ENCODE measurements around the gene DRD1.

The DRD1 gene

DNA sequence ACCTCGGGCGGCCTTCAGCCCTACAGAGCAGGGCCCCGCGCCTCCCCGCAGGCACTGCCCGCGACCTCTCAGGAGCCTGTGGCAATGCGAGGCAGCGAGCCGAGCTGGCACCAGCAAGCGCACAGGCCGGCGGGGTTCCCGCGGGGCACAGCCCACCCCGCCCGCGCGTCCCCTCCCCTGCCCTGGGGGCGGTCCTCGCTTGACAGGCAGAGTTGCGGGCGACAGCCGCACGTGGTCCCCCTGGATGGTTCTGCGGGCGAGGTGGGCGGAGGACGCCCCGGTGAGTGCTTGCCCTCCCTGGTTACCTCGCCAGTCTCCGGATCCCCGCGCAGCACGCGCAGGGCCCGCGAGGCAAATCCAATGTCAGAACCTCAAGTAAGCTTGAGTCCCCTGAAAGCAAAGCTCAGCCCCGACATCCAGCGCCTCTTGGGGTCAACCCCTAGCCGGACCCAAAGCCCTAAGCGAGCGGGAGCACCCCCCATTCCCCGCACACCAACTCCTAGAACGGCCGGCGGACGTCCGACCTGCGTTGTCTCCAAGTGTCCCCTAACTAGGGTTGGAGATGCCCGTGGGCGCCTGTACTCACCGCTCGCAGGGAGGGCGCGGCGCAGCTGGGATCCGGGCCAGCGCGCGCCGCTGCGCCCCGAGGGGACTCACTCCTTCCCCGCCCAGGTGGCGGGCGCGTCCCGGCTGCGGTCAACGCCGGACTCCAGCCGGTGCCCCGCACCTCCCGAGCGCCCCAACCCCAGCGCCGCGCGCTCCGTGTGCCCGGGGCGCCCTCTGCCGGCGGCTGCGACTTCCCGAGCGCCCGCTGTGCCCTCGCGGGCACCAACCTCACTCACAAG lies at the start of gene DRD1:
DRD1 (minus strand) TSS at position 123 of the 845 bp plus-strand sequence. CDS start 1,083 bp downstream, outside the sequence.
- no peak for DNase-seq

DNA sequence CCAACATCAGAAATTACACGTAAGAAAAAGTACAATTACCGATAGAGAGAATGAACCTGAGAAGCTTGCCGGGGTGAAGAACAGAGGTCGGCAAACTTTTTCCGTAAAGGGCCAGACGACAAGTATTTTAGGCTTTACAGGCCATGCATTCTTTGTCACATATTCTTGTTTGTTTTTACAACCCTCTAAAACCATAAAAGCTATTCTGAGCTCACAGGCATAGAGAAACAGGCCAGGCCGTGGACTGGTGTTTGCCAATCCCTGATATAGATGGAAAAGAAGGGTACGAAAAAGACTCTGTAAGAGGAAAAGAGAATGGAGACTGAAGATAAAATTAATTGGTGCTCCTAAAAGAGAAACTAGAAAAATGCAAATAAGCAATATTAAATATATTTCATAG lies 49.7 kb upstream of the DRD1 start:
- no peak for DNase-seq

DNA sequence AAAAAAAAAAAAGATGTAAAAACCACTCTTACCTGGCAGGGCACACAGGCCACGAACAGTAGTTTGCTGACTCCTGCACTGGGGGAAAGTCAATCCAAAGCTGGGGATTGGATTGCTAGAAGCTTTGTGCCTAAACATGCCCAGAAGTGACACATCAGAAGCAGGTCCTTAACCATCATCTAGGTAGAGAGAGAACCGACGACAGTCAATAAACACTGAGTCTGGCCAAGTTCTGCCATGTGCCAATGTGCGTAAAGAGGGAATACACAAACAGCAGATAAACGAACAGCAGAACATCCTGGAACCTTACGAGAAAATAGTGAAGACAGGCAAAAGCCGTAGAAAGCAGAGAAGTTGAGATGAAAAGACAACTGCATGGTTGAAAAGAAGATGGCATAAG lies 49.3 kb upstream of the DRD1 start:
- no peak for DNase-seq

DNA sequence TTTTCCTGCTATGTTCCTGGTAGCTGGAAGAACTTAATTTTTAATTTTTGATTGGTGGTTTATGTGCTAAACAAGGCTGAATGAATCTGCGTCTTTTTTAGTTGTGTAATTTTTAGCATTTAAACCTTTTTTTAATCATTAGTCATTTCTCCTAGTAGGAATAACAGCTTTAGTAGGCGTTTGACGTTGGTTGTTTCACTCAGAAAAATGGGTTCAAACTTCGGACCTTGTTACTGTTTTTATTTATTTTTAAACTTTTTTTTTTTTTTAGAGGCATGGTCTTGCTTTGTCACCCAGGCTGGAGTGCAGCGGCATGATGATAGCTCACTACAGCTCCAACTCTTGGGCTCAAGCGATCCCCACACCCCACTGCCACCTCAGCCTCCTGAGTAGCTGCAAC lies 47.2 kb upstream of the DRD1 start:
- no peak for DNase-seq

DNA sequence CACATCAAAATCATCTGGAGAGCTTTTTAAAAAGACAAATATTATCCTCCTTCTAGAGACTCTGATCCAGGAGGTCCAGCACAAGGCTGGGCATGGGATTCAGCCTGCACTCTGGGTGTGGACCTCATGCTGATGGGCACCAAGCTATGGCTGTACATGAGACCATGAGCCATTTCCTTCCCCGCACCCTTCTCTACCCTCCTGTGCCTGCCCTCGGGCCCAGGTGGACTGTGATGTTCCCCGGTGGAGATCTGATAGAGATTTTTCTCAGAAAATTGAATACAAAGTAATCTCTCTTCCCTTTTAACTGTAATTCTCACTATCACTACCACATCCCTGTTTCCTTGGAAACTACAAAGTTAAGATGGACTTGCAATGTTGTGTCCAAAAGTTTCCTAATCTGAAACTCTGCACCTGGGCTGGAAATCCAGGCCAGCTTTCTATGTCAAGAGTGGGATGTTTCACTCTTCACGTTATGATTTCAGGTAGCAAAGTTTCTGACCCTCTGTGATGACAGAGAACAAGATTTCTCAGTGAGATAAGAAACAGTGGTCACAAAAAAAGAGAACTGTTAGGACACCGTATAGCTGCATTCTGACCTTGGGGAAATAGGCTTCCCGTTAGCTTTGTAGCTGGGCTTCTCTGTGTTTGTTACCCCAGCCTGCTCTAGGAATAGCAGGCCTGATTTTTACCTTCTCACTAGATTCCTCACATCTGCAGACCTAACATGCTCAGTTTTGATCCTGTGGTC lies 45.9 kb upstream of the DRD1 start:
- DNase-seq = no peak

DNA sequence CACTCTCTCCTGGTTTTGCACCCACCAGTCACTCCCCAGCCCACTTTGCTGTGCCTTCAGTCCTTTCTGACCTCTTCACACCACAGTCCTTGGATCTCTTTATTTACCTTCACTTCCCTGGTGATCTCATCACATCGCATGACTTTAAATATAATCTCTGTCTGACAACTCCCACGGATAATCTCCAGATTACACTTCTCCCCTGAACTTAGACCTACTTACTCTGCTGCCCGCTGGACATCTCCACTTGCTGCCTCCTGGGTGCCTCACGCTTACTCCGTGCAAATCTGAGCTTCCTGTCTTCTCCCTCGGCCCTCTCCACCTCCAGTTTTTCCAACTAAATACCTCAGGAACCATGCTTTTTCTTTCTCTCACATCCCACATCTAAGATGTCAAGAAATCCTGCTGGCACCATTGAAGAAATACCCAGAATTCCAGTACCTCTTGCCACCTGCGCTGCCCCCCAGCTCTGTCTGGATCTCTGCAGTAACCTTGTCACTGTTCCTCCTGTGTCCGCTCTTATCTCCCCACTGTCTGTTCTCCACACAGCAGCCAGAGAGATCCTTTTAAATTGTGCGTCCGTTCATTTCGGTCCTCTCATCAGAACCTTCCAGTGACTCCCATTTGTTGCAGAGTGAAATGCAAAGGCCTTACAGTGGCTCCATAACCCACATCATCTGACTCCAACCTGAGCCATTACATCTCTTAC lies 43.7 kb upstream of the DRD1 start:
- no peak for DNase-seq

DNA sequence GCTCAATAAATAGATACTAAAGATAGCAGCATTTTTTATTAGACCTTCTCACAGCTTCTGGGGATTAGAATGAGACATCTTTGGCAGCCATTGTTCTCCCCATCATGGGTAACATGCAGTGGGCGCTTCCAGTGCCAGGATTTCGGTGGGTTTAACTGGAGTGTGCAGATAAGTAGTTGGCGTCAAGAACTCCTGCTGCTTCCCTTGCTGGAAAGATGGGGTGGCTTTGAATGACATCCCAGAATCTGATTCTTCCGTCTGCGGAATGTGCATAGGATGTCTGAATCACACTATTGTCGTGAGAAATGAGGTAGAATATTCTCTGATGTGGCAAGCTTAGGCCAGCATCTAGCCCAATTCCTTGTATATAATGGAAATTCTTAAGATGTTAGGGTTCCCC lies 41.6 kb upstream of the DRD1 start:
- DNase-seq = no peak

DNA sequence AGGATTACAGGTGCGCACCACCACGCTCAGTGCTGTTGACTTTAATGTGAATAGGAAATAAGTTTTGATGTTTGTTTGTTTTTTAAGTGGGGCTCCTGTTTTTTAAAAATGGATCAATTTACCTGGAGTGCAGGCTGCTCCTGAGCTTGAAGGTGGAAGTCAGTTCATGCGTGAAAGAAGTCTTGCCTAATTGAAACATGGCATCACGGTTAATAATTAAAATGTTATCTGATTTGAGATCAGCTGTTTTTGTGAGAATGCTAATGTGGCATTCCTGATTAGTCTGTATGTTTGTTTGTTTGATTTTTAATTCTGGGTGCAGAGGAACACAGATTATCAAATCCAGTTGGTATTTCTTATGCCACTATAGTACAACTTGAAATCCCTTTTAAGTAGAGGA lies 40.8 kb upstream of the DRD1 start:
- DNase-seq = no peak

DNA sequence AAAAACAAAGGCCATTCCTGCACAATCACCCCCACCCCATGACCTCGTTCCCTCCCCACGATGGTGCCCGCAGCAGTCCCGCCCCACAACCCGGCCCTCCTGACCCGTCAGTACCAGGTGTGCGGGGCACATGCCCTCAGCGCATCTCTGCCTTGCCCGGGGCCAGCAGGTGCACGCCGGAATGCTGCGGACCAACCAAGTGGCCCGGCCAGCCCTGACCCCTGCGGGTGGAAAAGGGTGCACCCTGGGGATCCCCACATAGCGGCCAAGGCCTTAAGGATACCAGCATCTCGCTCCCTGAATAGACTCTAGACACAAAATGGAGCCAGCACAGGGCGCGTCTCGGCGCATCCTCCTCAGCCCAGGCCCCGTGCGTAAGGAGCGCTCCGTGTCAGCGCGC lies 40.3 kb upstream of the DRD1 start:
- no peak for DNase-seq

DNA sequence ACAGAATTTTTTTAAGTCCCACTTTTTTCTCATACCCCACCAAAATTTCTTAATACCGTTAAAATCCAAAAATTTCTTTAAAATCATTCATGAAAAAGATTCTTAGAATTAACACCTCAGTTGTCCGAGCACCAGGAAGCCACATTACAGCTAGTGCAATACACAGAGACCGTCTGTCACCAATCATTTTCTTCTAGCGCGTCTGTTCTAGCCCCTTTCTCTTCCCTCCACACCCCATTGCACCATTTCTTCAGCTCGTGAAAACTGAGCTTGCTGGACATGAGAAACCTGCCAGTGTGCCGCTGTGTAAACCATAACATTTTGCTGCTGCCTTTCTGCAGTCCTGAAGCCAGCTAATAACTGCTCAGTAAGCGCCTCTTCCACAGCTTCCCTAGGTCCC lies 39.4 kb upstream of the DRD1 start:
- DNase-seq = no peak

DNA sequence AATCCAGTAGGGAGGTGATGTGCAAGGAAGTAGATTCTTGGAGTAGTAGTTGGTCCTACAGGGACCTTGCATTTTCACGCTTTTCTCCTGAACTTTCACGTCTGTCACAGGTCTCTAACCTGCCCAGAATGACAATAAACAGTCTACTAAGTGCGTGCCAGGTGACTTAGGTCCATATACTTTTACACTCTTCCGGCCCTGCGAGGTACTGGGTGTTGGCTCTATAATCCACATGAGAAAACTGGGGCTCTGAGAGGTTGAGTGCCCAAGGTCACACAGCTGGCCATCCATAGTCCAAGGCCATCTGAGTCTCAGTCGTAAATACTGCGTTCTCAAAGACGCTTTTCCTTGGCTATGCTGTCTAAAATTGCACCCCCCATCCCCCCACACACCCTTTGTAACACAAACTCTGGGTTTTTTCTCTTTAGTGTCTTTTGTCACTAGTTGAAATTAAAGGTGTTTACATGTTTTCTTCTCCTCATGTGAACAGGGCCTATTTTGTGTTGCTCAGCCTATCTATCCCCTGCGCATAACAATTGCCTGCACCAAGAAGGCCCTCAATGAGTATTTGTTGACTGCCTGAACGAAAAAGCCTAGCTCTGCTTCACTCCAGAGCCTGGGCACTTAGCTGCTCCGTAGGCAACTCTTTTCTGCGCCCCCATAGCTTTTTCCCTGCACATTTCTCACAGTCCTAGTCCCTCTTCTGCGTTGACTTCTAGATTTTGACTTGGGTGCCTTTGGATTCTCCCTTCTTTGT lies 35.3 kb upstream of the DRD1 start:
- no peak for DNase-seq

DNA sequence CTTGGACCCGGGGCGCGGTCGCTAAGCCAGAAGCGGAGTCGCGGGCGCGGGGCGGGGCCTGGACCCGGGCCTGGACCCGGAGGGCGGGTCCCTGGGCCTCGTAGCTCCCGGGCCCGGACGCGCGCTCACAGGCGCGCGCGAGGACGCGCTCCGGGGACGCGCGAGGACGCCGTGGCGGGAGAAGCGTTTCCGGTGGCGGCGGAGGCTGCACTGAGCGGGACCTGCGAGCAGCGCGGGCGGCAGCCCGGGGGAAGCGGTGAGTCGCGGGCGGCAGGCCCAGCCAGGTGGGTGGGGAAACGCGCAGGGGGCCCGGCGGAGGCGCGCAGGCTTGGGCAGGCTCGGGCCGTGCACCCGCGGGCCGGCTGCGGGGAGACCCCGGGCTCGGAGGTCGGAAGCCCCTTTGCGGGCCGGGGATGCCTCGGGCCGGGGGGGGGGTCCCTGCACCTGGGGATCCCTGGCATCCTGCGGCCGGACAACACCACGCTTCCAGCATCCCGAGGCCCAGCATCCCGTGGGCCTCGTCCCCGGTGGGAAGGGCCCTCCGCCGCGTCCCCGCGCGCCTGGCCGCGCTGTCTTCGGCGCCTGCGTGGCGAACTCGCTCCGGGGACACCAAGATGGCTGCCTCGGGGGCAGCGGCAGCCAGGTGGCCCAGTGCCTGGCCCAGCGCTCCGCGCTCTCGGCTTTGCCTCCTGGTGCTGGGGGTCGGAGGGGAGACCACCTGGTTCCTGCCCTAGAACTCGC lies 34.6 kb upstream of the DRD1 start, which contains the start of gene SFXN1:
SFXN1 (plus strand) TSS at position 177 of the 741 bp plus-strand sequence. CDS start 13,544 bp downstream, outside the sequence.
- peak; percentile 71 for DNase-seq

DNA sequence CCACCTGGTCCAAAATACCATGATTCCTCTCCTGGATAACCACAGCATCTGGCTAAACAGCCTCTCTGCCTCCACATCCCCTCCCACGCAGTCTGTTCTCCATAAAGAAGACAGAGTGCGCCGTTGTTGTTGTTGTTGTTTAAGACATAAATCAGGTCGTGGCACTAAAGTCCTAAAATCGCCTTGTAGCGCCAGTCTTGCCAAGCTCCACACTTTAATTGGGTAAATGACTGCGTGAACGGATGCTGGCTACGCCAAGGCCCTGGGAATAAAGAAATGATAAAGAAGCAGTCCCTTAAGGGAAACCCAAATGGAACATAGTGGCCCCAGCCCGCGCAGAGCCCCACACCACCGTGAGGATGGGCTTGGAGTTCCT lies 34.0 kb upstream of the DRD1 start:
- DNase-seq = no peak

DNA sequence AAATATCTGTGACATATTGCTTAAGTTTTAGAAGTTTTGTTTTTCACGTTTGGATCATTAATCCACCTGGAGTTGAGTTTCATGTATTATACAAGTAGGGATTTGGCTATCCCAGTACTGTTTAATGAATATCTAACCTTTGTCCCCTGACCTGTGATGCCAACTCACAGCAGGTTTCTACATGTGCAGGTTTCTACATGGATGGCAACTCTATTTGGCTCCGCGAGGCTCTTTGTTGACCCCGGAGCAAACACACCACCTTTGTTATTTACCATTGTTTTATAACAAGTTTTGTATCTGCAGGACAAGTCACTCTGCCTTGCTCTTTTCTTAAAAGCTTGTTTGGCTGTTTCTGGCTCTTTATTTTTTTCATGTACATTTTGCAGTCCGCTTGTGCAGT lies 33.5 kb upstream of the DRD1 start:
- DNase-seq = no peak

DNA sequence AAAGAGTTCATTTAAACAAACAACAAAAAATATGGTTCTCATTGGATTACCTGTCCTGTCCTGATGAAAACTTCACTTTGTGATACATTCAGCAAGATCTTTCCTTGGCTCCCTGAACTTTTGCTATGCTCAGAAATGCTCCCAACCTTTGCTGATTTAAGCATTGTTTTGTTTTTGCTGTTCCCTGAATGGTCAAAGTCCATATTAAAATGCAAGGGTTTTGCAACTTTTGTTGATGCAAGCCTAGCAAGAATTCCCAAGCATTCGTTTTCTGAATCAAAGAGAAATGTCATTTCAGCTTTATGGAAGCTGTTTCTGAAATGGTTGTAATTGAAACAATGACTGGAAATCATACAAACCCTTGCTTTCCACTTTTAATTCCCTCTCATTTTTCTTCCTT lies 31.3 kb upstream of the DRD1 start:
- no peak for DNase-seq

DNA sequence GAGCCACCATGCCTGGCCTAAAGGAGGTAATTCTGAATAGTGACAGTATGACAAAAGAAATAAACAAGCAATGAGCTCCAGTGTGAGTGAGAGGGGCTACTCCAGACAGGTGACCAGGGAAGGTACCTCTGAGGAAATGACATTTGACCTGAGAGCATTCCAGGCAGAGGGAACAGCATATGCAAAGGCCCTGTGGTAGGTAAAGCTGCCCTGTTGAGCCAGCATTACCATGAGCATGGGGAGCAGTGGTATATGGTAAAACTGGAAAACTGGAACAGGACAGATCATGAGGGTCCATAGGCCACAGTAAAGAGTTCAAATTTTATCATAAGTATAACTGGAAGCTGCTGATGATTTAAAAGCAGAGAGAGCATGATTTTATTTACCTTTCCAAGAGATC lies 28.4 kb upstream of the DRD1 start:
- no peak for DNase-seq

DNA sequence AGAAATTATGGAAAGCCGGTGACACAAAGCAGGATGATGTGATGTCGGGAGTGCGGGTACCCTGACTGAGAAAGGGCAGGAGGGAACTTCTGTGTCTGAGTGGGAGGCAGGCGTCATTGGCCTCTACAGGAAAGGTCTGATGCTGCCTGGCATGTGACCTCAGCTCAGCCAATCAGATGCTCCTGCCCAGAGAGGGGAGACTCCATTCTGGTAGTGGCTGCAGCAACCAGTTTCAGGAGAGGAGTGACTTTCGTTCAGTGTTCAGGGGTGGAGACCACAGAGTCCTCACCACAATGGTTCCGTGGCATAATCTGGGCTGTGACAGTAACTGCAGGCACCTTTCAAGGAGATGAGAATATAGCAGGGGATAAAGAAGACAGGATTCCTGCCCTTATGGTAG lies 27.6 kb upstream of the DRD1 start:
- peak; percentile 8 for DNase-seq

DNA sequence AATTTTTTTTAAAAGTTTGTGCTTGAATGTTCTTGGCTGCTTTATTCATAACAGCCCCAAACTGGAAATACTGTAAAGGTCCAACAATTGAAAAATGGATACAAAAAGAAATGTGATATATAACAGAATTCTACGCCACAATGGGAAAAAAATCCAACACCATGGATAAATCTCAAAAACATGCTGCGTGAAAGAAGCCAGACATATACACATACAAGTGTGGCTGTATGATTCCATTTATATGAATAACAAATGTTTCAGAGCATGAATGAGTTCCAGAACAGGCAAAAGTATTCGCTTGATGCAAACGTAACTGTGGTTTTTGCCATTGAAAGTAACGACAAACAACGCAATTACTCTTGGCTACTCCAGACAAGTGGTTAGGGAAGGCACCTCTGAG lies 27.2 kb upstream of the DRD1 start:
- no peak for DNase-seq

DNA sequence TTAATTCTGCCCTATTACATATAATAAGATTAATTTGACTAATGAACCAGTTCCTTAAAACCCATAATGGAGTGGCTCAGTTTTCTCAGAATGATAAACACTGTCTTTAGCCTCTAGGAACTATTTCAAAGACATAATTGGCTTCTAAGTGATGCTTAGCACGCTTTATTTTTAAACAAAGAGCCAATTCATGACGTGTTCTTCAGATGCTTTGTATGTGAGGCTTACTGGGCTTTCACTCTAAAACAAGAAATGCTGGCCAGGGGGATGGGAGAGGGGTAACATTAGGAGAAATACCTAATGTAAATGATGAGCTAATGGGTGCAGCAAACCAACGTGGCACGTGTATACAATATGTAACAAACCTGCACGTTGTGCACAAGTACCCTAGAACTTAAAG lies 26.8 kb upstream of the DRD1 start:
- no peak for DNase-seq

DNA sequence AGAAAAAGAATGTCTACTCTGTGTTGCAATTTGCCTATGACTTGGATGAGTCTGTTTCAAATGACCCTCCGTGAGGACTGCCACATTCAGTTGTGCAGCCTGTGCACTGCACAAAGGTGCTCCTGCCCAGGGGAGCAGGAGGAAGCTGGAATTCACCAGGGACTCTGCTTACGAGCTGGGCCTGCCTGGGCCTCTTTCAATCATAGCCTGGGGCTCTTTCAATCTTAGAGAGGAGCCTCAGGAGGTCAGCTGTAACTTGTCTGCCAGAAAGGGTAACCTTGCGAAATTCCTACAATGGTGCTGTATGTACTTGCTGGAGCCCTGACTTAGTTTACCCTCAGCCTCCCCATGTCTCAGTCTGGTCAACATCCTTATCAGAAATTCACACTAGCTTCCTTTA lies 25.9 kb upstream of the DRD1 start:
- DNase-seq = no peak

DNA sequence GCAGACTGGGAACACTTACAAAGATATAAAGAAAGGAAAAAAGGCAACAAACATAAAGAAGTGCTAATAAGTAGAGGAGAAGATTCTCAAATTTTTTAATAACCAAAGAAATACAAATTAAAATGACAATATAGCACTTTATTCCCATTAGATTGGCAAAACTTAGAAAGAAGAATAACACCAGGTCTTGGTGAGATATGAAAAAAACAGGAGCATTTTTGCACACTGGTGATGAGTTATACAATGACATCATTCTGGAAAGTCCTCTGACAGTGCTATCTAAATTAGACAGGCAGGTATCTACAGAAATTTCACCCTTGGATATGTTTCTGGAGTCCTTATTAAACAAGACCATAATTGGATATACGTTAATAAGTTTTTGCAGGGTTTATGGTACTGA lies 24.9 kb upstream of the DRD1 start:
- DNase-seq = no peak

DNA sequence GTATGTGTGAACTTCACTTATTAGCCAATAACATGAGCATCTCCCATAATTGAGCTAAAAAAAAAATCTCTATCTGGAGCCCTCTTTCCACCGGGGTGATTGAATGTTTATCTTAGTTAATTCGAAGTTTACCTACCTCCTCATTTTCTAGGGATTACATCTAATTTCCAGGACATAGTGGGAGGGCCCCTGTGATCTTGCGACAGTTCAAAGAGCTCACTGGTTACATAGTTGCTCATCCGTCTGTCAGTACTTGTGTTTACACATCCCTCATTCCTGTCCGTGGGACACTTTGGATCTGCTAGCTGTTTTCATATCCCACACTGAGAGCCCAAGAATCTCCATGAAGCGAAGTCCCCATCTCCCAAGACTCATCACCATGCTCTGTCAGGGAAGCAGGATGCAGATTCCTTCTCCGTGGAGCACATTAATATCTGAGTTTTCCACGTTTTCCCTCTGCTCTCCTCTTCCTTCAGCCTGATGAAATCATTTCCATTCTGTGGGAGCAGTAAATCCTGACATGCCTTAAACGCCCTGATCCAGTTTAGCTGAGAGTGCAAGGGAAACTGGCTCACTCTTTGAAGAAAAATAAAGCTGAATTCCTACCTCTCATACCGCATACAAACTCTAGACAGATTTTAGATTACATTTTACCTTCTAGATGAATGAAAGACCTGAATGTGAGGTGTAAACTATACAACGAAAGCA lies 24.2 kb upstream of the DRD1 start:
- no peak for DNase-seq

All from CD4-positive, alpha-beta T cell treated with Interferon gamma for 1 hour (primary cell).